GM12864 (cell line): ENCODE measurements around the gene CYLD.

Source experiments
- DNase-seq: peaks from one replicate; pipeline ENCODE4 v3.0.0-alpha.2; 2011; ENCODE audit warnings: low read depth
- H3K4me3 ChIP-seq: 2 replicates; pipeline ENCODE4 v1.5.1; 2011; ENCODE audit warnings: mild to moderate bottlenecking, low read depth, low read length, control low read depth
- TF ChIP-seq, protein P1 (sequence below): IDR thresholded peaks from 2 replicates; pipeline ENCODE4 v1.5.1; 2011; ENCODE audit warnings: low read depth, mild to moderate bottlenecking, moderate library complexity, low read length, control low read depth, inconsistent platforms; ENCODE audit errors: missing control alignments

CYLD gene

GRCh38 chr16:50833929-50834328 lies 92.0 kb downstream of the CYLD start:
- H3K4me3 ChIP-seq = no peak overlapping the region
- TF ChIP-seq, protein P1, sequence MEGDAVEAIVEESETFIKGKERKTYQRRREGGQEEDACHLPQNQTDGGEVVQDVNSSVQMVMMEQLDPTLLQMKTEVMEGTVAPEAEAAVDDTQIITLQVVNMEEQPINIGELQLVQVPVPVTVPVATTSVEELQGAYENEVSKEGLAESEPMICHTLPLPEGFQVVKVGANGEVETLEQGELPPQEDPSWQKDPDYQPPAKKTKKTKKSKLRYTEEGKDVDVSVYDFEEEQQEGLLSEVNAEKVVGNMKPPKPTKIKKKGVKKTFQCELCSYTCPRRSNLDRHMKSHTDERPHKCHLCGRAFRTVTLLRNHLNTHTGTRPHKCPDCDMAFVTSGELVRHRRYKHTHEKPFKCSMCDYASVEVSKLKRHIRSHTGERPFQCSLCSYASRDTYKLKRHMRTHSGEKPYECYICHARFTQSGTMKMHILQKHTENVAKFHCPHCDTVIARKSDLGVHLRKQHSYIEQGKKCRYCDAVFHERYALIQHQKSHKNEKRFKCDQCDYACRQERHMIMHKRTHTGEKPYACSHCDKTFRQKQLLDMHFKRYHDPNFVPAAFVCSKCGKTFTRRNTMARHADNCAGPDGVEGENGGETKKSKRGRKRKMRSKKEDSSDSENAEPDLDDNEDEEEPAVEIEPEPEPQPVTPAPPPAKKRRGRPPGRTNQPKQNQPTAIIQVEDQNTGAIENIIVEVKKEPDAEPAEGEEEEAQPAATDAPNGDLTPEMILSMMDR = no peak
- no peak for DNase-seq

- TF ChIP-seq, protein P1 = no peak
- DNase-seq = no peak
Observed at GRCh38 chr16:50834701-50835100, 92.8 kb downstream of the CYLD start.

GRCh38 chr16:50835358-50836060 lies 93.6 kb downstream of the CYLD start:
- TF ChIP-seq, protein P1 = no peak
- no peak for DNase-seq
- H3K4me3 ChIP-seq = no peak overlapping the region

More at GRCh38 chr16:50834701-50835100, 92.8 kb downstream of the CYLD start:
- no peak overlapping the region for H3K4me3 ChIP-seq

GRCh38 chr16:50836121-50836621 lies 94.3 kb downstream of the CYLD start:
- TF ChIP-seq, protein P1 = no peak
- DNase-seq = no peak
- no peak overlapping the region for H3K4me3 ChIP-seq

DNA sequence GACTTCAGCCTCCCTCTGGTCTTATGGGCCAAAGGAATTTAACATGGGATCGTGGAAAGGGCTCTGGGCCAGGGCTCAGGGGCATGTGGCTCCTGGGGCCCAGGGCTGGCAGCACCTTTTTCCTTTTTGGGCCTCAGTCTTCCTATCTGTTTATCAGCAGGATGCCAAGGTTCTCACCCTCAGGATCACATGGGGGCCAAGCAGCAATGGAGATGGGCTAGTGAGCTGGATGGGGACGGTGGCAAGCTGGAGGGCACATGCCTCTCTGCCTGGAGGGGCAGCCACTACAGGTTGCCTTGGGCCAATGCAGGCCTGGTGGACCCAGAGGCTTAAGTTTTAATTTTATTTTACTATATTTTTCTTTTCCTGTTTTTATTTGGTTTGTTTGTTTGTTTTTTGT lies 95.4 kb downstream of the CYLD start:
- H3K4me3 ChIP-seq = no peak overlapping the region
- TF ChIP-seq, protein P1 = no peak
- DNase-seq = no peak

DNA sequence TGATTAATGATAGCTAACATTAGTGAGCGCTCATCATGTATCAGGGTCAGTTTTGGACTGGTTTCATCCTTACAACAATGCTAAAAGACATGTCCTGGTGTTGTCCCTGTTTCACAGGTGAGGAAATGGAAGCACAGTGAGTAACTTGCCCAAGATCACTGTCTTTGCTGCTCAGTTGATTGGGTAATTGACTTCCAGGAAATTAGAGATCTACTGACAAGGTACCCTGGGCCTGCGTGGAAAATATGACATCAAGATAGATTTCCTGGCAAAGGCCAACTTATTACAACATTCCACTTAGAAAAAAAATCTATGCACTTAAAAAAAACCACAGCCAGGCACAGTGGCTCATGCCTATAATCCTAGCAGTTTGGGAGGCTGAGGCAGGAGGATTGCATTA lies 96.3 kb downstream of the CYLD start:
- TF ChIP-seq, protein P1 = no peak
- no peak overlapping the region for H3K4me3 ChIP-seq
- no peak for DNase-seq

DNA sequence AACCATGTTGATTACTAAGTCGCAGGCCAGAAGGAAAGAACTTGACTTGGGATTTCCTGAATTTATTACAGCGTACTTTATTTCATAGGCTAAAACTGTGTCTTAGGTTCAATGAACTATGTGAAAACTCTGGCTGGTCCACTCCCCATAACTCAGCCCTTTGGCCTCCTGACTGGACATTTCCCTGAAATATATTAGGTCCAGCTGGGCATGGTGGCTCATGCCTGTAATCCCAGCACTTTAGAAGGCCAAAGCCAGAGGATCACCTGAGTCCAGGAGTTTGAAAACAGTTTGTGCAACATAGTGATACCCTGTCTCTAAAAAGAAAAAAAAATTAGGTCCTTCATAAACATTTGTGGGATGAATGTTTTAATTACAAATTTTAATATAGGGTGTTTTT lies 97.0 kb downstream of the CYLD start:
- TF ChIP-seq, protein P1 = no peak
- no peak for DNase-seq
- no peak overlapping the region for H3K4me3 ChIP-seq
